Stimulated activated CD8-positive, alpha-beta memory T cell treated with anti-CD3 and anti-CD28 coated beads, Interleukin-7, amount 100 ng/mL, for 1 hour (primary cell): ENCODE measurements around the gene RAP2B.
"Not testable (repeated sequence)": the region's sequence is repeated elsewhere in the genome, so short reads cannot be mapped to it uniquely, and the experiment has no call there.

Experiments used
- DNase-seq, 2 donors: peaks; one replicate each; pipeline ENCODE4 v3.0.0-alpha.2; 2020; ENCODE audit warnings: low read depth in 2 of 2

Gene RAP2B

DNA sequence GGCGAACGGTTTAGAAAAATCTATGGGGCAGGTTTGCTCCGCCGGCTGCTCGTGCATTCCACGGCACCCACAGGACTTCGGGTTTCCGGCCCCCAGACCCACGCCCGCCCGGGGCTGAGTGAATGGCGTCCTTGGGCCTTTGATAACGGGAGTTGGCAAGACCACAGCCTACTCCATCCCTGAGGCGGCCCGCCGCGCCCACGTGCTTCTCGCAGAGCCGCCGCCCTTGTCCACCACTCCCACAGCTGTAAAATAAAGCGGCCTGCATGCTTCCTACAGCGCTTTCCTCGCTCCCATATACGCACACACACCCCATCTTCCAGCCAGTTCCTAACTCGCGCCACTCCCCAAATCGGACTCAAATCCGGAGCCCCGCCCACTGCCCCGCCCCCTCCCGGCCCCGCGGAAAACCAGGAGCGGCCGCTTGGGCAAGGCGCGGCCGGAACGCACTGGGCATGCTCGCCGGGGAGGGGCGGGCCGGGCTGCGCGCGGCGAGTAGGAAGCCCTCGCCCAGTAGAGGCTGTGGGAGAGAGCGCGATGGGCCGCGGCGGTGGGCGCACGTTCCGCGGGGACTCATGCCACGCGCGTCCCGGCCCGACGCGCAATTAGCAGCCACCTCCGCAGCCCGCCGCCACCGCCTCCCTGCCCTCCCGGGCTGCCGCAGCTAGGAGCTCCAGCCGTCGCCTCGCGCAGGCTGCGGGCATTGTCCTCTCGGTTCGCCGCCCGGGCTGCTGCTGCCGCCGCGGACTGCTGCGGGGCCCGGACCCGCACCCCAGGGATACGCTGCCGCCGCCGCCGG is at the start of gene RAP2B:
RAP2B (plus strand) TSS at position 513 of the 799 bp plus-strand sequence. CDS start 468 bp downstream, outside the sequence.
- DNase-seq = peak; percentile 91

GRCh38 chr3:153113541-153113940 is 48.5 kb upstream of the RAP2B start:
- DNase-seq = no peak

DNA sequence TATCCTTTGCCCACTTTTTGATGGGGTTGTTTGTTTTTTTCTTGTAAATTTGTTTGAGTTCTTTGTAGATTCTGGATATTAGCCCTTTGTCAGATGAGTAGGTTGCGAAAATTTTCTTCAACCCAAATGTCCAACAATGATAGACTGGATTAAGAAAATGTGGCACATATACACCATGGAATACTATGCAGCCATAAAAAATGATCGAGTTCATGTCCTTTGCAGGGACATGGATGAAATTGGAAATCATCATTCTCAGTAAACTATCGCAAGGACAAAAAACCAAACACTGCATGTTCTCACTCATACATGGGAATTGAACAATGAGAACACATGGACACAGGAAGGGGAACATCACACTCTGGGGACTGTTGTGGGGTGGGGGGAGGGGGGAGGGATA is 47.8 kb upstream of the RAP2B start:
- not testable (repeated sequence) for DNase-seq

- no peak for DNase-seq
Observed at GRCh38 chr3:153115326-153115725, 46.7 kb upstream of the RAP2B start.

GRCh38 chr3:153127788-153128187 is 34.2 kb upstream of the RAP2B start:
- no peak for DNase-seq

- no peak for DNase-seq
Observed at GRCh38 chr3:153129426-153129825, 32.6 kb upstream of the RAP2B start.

GRCh38 chr3:153129866-153130265 is 32.2 kb upstream of the RAP2B start:
- DNase-seq = no peak

- no peak for DNase-seq
Observed at GRCh38 chr3:153130312-153130977, 31.6 kb upstream of the RAP2B start.

GRCh38 chr3:153137626-153138025 is 24.4 kb upstream of the RAP2B start:
- DNase-seq = no peak

GRCh38 chr3:153138276-153139210 is 23.5 kb upstream of the RAP2B start:
- DNase-seq = no peak

GRCh38 chr3:153142961-153143360 is 19.1 kb upstream of the RAP2B start:
- DNase-seq = no peak

DNA sequence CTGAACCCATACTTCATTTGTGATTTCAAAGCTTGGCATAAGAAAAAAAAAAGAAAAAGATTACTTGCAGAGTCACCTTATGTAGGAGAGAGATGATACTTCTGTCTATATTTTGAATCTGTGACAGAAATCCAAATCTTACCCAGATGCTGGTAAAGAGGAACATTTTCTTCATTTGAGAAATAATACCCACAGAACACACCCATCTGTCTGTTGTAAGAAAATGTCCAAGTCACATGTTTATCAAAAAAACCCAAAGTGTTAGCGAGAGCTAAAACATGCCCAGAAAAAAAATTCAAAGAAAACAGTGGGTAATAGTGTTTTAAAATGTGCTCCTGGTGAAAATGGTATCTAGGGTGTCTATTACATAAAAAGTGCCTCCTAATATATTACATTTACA is 18.0 kb upstream of the RAP2B start:
- no peak for DNase-seq

DNA sequence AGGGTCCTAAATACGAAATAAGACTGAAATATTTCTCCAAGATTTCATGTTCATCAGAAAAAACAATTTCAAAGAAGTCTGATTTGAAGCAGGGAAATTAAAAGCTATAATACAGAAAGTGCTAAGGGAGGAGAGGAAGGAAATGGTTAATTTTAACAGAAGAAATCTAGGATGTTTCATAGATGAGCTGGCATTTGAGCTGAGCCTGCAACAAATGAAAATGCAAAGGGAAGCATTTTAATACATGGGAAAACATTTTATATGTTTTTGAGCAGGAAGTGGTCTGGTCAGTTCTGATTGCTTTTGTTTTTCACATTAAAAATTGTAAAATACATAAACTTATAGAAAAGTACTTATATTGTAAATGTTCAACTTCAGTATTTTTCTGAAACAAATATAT is 17.2 kb upstream of the RAP2B start:
- DNase-seq = no peak

- DNase-seq = no peak
Observed at GRCh38 chr3:153145454-153145853, 16.6 kb upstream of the RAP2B start.

DNA sequence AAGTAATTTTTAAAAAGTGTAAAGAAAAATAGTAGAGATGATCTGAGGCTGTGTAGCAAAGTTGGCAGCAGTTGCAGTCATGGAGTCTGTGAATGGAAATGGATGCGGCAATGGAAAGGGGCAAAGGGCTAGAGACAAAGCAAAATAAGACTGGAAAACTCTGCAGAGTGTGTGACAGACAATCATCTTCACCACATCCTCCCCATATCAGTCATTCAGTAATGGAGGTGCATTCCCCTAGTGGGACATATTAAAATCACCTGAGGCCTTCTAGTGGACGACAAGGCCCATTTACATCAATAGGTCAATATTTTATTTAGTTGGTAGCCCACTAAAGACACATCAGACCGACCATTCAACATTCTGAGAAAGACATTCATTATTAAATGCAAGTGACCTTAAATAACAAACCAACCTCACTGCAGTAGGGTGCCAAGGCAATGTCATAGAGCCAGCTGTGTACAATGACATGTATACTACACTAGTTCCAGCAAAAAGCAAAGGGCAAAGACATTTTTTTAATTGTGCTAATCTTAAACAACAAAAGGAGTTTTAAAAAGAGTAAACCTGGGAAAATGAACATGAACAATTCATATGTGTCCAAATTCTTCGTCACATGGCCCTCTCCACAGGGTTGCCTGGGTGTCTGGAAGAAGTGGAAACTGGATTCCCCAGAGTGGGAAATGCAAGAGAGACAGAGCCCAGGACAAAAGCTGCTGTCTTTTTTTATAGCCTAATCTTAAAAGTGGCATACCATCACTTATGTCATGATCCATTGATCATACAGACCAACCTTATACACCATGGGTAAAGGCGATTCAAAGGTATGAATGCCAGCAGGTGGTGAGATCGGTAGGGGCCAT is 15.6 kb upstream of the RAP2B start:
- DNase-seq = no peak

DNA sequence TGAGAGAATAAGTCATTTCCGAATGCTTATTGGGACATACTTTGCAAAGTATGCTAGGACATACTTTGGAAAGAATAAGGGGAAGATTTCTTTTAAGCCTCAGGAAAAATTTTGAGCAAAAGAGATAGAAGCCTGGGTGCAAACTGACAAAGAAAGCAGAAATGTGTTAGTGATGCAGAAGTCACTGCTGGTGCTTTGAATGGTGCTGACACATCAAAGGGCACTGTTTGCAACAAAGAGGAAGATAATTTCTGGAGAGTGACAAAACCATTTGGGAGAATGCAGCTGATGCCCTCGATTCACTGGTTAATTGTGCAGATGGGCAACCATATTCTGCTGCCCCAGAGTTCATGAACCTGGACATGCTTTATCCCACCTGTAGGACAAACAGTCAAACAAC is 11.0 kb upstream of the RAP2B start:
- DNase-seq = no peak

DNA sequence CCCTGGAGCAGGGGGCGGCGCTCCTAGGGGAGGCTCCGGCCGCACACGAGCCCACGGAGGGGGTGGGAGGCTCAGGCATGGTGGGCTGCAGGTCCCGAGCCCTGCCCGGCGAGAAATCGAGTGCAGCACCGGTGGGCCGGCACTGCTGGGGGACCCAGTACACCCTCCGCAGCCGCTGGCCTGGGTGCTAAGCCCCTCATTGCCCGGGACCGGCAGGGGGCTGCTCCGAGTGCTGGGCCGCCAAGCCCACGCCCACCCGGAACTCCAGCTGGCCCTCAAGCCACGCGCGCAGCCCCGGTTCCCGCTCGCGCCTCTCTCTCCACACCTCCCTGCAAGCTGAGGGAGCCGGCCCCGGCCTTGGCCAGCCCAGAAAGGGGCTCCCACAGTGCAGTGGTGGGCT is 6.2 kb upstream of the RAP2B start:
- DNase-seq = not testable (repeated sequence)

DNA sequence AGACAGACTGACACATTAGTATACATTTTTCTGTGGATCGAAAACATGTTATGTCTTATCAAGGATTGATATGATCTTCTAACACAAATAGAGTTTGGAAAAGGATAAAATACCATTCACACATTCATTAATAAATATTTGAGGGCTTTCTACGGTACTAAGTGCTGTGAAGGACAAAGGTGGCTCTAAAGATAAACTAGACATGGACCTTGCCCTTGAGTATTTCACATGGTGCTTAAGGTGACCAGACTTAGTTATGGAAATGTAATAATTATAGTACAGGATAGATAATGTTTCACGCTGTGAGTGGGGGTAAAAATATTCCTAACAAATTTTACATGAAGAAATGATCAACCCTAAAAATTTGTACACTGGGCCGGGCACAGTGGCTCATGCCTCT is 3.8 kb upstream of the RAP2B start:
- no peak for DNase-seq

- no peak for DNase-seq
Observed at GRCh38 chr3:153158961-153159735, 2.9 kb upstream of the RAP2B start.

GRCh38 chr3:153159771-153160397 is 2.1 kb upstream of the RAP2B start:
- no peak for DNase-seq
